Endothelial cell of umbilical vein (primary cell): ENCODE results near the gene JUND. TPM values are rescaled to one million over a fixed set of nuclear protein-coding genes. Genes with fewer than 3 reads are reported as not detected.

Source experiments
- BruUV-seq: library from RNA; stranded (reverse); fragments of 400-500 nt; replicated peaks from 2 replicates; lab custom pipeline; 2021; lab: Mats Ljungman, UMichigan
- CTCF ChIA-PET: fragments of 300-600, 350-600 bp; sonication (Branson Sonifier 250); formaldehyde crosslinking; loops from one replicate; lab custom pipeline; 2021; ENCODE audit warnings: antibody characterized with exemption, inconsistent platforms; lab: Charles Lee
- POLR2A ChIA-PET: fragments of 300-600, 350-600 bp; sonication (Branson Sonifier 250); formaldehyde crosslinking; loops from one replicate; lab custom pipeline; 2021; ENCODE audit warnings: antibody characterized with exemption, inconsistent platforms; lab: Charles Lee
- DNase-seq: peaks from one replicate; pipeline ENCODE4 v3.0.0-alpha.2; 2011; ENCODE audit warnings: low read depth, low spot score
- FAIRE-seq: peaks from 2 replicates; lab custom pipeline; 2011; peaks lifted over from hg19 to GRCh38; lab: Jason Lieb, UNC
- H2AFZ ChIP-seq: 2 replicates; pipeline ENCODE4 v1.6.0; 2012; ENCODE audit warnings: low read depth, low read length, control low read depth, inconsistent platforms
- H3K27ac ChIP-seq: 2 replicates; pipeline ENCODE4 v1.5.1; 2011; ENCODE audit warnings: low read depth, mild to moderate bottlenecking, control low read depth, low read length, moderate library complexity; ENCODE audit not compliant: insufficient read depth
- H3K27me3 ChIP-seq, 2 experiments: 2 replicates each; pipeline versions ENCODE4 v1.6.0 to v1.6.1; 2011; ENCODE audit warnings: low read length in 2 of 2, mixed read lengths in 1 of 2; ENCODE audit not compliant: control insufficient read depth in 2 of 2, insufficient read depth in 2 of 2
- H3K36me3 ChIP-seq, 2 experiments: 2 replicates in 1 of 2; 3 replicates in 1 of 2; pipeline ENCODE4 v1.5.1; 2011; ENCODE audit warnings: low read length in 2 of 2, mild to moderate bottlenecking in 1 of 2, moderate library complexity in 1 of 2; ENCODE audit not compliant: control insufficient read depth in 2 of 2, insufficient read depth in 2 of 2; ENCODE audit errors: extremely low read depth in 1 of 2
- H3K4me1 ChIP-seq: 3 replicates; pipeline ENCODE4 v1.5.1; 2011; ENCODE audit warnings: mild to moderate bottlenecking, low read length; ENCODE audit not compliant: control insufficient read depth, insufficient read depth; ENCODE audit errors: extremely low read depth
- H3K4me2 ChIP-seq: 2 replicates; pipeline ENCODE4 v1.6.1; 2011; ENCODE audit warnings: low read length, control low read depth, mixed read lengths; ENCODE audit not compliant: insufficient read depth
- H3K4me3 ChIP-seq, 3 experiments: fragments of 200-600 bp in 1 of 3; sonication (generic), shearing (Covaris generic) in 1 of 3; replicated peaks in 1 of 3; 2 replicates each; pipeline ENCODE4 v1.5.1; 2011 to 2016; ENCODE audit warnings: control low read depth in 3 of 3, low read length in 3 of 3, mild to moderate bottlenecking in 2 of 3, inconsistent platforms in 1 of 3, low read depth in 1 of 3, moderate library complexity in 1 of 3; ENCODE audit not compliant: insufficient read depth in 1 of 3
- H3K79me2 ChIP-seq: 2 replicates; pipeline ENCODE4 v1.6.0; 2012; ENCODE audit warnings: low read length, inconsistent platforms; ENCODE audit not compliant: control insufficient read depth, insufficient read depth
- H3K9ac ChIP-seq: replicated peaks from 2 replicates; pipeline ENCODE3; 2011; ENCODE audit warnings: low read length, control low read depth; ENCODE audit not compliant: insufficient read depth; ENCODE audit errors: extremely low read depth
- H3K9me1 ChIP-seq: replicated peaks from 3 replicates; pipeline ENCODE4 v1.6.0; 2011; ENCODE audit warnings: mild to moderate bottlenecking, low read length; ENCODE audit not compliant: control insufficient read depth, insufficient read depth; ENCODE audit errors: extremely low read depth
- H3K9me3 ChIP-seq: replicated peaks from 2 replicates; pipeline ENCODE4 v1.5.1; 2012; ENCODE audit warnings: low read length, inconsistent platforms; ENCODE audit not compliant: control insufficient read depth, insufficient read depth
- H4K20me1 ChIP-seq: replicated peaks from 2 replicates; pipeline ENCODE3; 2011; ENCODE audit warnings: mild to moderate bottlenecking, low read length; ENCODE audit not compliant: control insufficient read depth, insufficient read depth; ENCODE audit errors: extremely low read depth
- EZH2 ChIP-seq: IDR thresholded peaks from 2 replicates; pipeline ENCODE4 v1.6.1; 2012; ENCODE audit warnings: borderline replicate concordance, low read depth, mild to moderate bottlenecking, moderate library complexity, low read length, inconsistent platforms; ENCODE audit not compliant: severe bottlenecking
- FOS ChIP-seq: IDR thresholded peaks from 2 replicates; pipeline ENCODE4 v1.6.1; 2011; ENCODE audit warnings: mild to moderate bottlenecking, low read length, moderate library complexity, borderline replicate concordance; ENCODE audit not compliant: insufficient read depth
- GATA2 ChIP-seq: IDR thresholded peaks from 2 replicates; pipeline ENCODE4 v1.7.0; 2011; ENCODE audit warnings: low read depth, mild to moderate bottlenecking, moderate library complexity, mixed read lengths, low read length; ENCODE audit not compliant: insufficient read length, insufficient read depth
- JUN ChIP-seq: IDR thresholded peaks from 2 replicates; pipeline ENCODE4 v1.6.1; 2011; ENCODE audit warnings: borderline replicate concordance, low read depth; ENCODE audit not compliant: insufficient read length, insufficient read depth
- MYC ChIP-seq: IDR thresholded peaks from one replicate; pipeline ENCODE4 v1.6.1; 2011; ENCODE audit warnings: mild to moderate bottlenecking, low read depth, low read length
- POLR2A ChIP-seq: IDR thresholded peaks from 2 replicates; pipeline ENCODE4 v1.6.1; 2012; ENCODE audit warnings: low read depth, mild to moderate bottlenecking, control low read depth, low read length
- POLR2AphosphoS5 ChIP-seq: IDR thresholded peaks from 2 replicates; pipeline ENCODE4 v1.6.1; 2012; ENCODE audit warnings: low read depth, mild to moderate bottlenecking, control low read depth, low read length, moderate library complexity; ENCODE audit not compliant: insufficient read depth
- dilution Hi-C: fragments of 300-500 bp; cut with MboI; formaldehyde crosslinking; loops from one replicate; pipeline ENCODE4 v1.15.0; 2019; ENCODE audit warnings: low sequenced_read_pairs; ENCODE audit not compliant: extremely low pct_ligation_motif_present
- intact Hi-C: fragments of 100-400 bp; cut with micrococcal nuclease; formaldehyde crosslinking; loops from one replicate; pipeline ENCODE4 v1.10.0; 2022
- polyA plus RNA-seq, 4 experiments: library from polyadenylated mRNA; depleted of rRNA in 3 of 4; stranded (reverse) in 3 of 4; unstranded in 1 of 4; fragments of >200 nt; gene quantifications; 2 replicates each; pipeline versions ENCODE4 v1.2.1 to v1.2.3, GENCODE V29; 2011 to 2012; ENCODE audit warnings: missing spikeins in 1 of 4
- total RNA-seq: library from RNA; stranded (reverse); gene quantifications from 2 replicates; pipeline ENCODE4 v1.2.3, GENCODE V29; 2021
- TF ChIP-seq, protein P1 (sequence below): IDR thresholded peaks from 2 replicates; pipeline ENCODE4 v1.6.1; 2011; ENCODE audit not compliant: insufficient read depth, insufficient read length
- TF ChIP-seq, protein P2 (sequence below), 2 donors: IDR thresholded peaks; 1 replicate in 1 of 2; 2 replicates in 1 of 2; pipeline ENCODE4 v1.5.1; 2011; ENCODE audit warnings: low read length in 2 of 2, mild to moderate bottlenecking in 2 of 2, moderate library complexity in 2 of 2, control low read depth in 1 of 2, inconsistent platforms in 1 of 2, low read depth in 1 of 2; ENCODE audit not compliant: insufficient read depth in 1 of 2; ENCODE audit errors: extremely low read depth in 1 of 2

JUND gene
- total and polyA plus RNA-seq, 2 donors (not counting 3 experiments of a cell fraction or from before 2014, with no cell fraction given), result 91.4 to 130 TPM

DNA sequence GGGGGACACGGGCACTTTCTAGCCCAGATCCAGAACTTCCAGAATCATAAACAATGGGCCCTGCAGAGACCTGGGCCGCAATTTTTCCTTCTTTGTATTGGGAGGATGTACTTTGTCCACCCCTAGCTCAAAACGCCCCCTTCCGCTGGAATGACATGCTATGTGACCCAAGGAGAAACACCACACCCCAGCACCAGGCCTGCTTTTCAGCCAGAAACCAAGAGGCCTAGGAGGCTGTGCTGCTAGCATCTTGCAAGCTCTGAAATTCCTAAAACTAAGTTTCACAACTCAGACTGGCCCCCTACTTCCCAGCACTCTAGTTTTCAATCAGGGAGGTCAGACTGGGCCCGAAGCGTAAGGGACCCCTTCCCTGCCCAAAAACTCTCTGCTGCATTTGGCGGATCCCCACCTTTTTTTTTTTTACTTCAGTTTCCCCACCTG lies 40.9 kb upstream of the JUND start:
- peaks cover 30% of the 10 kb centered on the region for H3K79me2 ChIP-seq
- no peaks in the 10 kb centered on the region for H3K9me3 ChIP-seq
- TSS peak; percentile 51 for BruUV-seq
- peak overlapping the region; percentile 69 for H3K4me2 ChIP-seq
- no peaks in the 10 kb centered on the region for H3K36me3 ChIP-seq
- no peak for FAIRE-seq
- CTCF ChIA-PET, result interaction anchor here (0.6 to 3.9 kb wide), 21 partner anchors 10 to 135 kb away, joined by 3 to 207 read pairs (median 4); partner anchors contain the start of genes GDF15 and JUND
- H2AFZ ChIP-seq, result peak overlapping the region; percentile 68
- intact Hi-C loops, result loop anchor here (10.0 kb wide), 1 partner anchor 208 kb away; no protein-coding TSS in a partner anchor
- H3K9me1 ChIP-seq, result no peaks in the 10 kb centered on the region
- H3K4me1 ChIP-seq, result peaks cover 54% of the 10 kb centered on the region
- peak; percentile 34 for DNase-seq
- H3K4me3 ChIP-seq, result peak overlapping the region; percentile 43 to 76 (median 71)
- dilution Hi-C loops, result no loop called here
- H4K20me1 ChIP-seq, result no peaks in the 10 kb centered on the region
- H3K27ac ChIP-seq, result peak overlapping the region; percentile 73
- TF ChIP-seq JUN, result no peak
- no peak for TF ChIP-seq GATA2
- no peak for TF ChIP-seq FOS
- TF ChIP-seq EZH2, result no peak
- no peak for TF ChIP-seq POLR2A
- TF ChIP-seq, protein P1, sequence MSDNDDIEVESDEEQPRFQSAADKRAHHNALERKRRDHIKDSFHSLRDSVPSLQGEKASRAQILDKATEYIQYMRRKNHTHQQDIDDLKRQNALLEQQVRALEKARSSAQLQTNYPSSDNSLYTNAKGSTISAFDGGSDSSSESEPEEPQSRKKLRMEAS, result no peak
- TF ChIP-seq MYC, result no peak
- TF ChIP-seq, protein P2, sequence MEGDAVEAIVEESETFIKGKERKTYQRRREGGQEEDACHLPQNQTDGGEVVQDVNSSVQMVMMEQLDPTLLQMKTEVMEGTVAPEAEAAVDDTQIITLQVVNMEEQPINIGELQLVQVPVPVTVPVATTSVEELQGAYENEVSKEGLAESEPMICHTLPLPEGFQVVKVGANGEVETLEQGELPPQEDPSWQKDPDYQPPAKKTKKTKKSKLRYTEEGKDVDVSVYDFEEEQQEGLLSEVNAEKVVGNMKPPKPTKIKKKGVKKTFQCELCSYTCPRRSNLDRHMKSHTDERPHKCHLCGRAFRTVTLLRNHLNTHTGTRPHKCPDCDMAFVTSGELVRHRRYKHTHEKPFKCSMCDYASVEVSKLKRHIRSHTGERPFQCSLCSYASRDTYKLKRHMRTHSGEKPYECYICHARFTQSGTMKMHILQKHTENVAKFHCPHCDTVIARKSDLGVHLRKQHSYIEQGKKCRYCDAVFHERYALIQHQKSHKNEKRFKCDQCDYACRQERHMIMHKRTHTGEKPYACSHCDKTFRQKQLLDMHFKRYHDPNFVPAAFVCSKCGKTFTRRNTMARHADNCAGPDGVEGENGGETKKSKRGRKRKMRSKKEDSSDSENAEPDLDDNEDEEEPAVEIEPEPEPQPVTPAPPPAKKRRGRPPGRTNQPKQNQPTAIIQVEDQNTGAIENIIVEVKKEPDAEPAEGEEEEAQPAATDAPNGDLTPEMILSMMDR (IDR thresholded peaks at IDR 0.05; ENCODE audit: extremely low read depth in 1 of 2, insufficient read depth in 1 of 2, low read depth in 1 of 2, low read length in 2 of 2), result no peak
- no peak for TF ChIP-seq POLR2AphosphoS5
- POLR2A ChIA-PET, result interaction anchor here (1.0 to 5.3 kb wide), 4 partner anchors 18 to 63 kb away, joined by 3 to 113 read pairs (median 7); partner anchors contain the start of genes GDF15 and JUND
- H3K9ac ChIP-seq, result peak overlapping the region; percentile 78
- no peaks in the 10 kb centered on the region for H3K27me3 ChIP-seq
